GM19043 (cell line): ENCODE data around the gene MAB21L3.
"Not testable (repeated sequence)": the region's sequence is repeated elsewhere in the genome, so short reads cannot be mapped to it uniquely, and the experiment has no call there.

Experiments
- ATAC-seq: cut with Tn5 transposase; IDR thresholded peaks from one replicate; pipeline ENCODE4 v1.9.1; 2021; ENCODE audit warnings: low read depth; ENCODE audit not compliant: unreplicated experiment

Gene MAB21L3

DNA sequence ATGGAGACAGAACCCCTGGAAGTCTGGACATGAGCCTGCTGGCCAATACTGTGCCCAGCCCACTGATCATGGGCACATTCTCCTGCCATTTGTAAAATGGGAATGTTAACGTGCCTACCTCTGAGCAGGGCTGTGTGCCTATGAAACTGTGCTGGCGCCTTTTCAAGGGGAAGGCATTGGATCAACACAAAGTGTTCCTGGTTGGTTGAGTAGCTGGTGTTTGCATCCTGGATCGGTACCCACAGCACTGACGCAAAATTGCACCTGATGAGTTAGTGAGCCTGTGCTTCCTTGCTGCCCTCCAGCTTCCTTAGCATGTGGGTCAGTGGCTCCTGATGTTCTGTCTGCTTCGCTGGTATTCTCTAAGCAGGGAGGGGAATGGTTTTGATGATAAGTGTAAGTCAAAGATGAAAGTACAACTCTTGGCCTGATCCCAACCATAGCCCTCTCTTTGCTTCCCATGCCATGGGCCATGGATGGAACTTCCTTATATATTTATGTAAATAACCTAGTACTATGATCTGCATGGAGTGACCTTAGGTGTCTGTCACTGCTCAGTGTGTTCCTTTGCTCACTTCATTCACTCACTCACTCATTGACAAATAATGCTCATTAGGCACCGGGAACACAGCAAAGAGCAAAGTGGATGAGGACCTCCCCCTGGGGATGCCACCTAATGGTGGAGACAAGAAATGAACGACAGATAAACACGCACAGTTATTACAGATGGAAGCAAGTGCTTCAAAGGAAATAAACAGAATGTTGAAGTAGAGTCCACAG, 22.7 kb downstream of the MAB21L3 start:
- ATAC-seq = no peak

DNA sequence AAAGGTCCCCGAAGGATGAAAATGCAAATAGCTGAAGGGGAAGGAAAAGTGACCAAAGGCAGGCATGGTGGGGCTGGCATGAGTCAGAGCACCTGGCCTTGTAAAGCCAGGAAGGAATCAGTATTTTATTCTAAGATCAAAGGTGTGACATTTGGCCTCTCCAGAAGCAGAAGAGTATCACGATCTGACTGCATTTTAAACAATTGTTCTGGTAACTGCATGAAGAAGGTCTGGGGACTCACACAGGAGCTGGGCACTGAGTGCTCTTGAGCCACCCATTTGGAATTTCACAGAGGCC, 23.2 kb downstream of the MAB21L3 start:
- ATAC-seq = no peak

GRCh38 chr1:116138277-116138792, 27.1 kb downstream of the MAB21L3 start:
- no peak for ATAC-seq

- no peak for ATAC-seq
These were observed 28.5 kb downstream of the MAB21L3 start for GRCh38 chr1:116139592-116140134.

GRCh38 chr1:116144151-116144550, 33.0 kb downstream of the MAB21L3 start:
- no peak for ATAC-seq

GRCh38 chr1:116146447-116147113, 35.4 kb downstream of the MAB21L3 start:
- not testable (repeated sequence) for ATAC-seq

DNA sequence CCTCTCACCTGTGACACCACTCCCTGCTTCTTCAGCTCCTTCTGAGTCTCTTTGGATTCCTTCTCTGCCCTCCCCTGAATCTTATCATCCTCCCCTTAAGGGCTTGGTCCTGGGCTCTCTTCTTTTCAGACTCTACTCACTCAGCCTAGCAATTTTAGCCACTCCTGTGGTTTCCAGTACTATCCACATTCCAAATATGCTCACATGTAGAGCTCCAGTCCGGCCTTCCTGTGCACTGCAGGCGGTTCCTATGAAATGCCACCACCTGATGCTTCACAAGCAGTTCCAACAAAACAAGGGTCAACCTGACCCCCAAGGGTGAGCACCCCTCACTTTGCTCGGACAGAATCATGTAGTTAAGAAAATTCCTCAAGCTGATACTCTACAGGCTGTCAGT, 35.9 kb downstream of the MAB21L3 start:
- ATAC-seq = no peak

DNA sequence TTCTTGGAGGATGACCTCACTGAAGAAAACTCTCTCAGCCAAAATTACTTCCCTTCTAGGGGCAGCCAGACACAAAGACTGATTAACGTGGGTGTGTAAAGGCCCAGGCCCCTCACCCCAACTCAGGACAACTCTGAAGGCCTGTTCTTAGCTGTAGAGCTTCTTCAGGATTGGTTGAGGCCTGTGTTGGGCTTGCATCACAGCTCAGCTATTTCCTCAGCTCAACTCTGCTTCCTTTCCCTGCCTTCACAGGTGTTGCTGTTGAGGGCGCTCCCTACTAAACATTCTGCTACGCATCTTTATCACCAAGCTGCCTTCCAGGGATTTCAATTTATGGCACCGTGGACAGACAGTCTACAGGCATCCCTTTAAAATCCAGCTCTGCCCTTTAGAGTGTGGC, 36.8 kb downstream of the MAB21L3 start:
- ATAC-seq = no peak

GRCh38 chr1:116148967-116149366, 37.8 kb downstream of the MAB21L3 start:
- no peak for ATAC-seq

DNA sequence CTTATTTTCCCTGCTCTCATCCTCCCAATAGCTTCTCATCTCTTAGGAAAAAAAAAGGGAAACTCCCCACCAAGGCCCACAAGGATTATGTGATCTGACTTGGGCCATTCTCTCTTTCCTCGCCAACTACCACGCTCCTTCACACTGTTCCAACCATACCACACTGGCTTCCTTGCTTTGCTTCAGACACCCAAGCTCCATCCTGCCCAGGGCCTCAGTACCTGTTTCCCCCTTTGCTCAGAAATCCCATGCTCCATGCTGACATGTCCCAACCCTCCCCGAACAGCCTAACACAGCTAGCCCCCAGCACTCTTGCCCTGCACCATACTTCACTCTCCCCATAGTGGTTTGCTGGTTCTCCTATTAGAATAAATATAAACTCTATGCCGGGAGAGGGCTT, 39.2 kb downstream of the MAB21L3 start:
- ATAC-seq = no peak

GRCh38 chr1:116151739-116152576, 40.8 kb downstream of the MAB21L3 start:
- peak; percentile 96 for ATAC-seq

GRCh38 chr1:116152577-116152943, 41.4 kb downstream of the MAB21L3 start:
- ATAC-seq = no peak

DNA sequence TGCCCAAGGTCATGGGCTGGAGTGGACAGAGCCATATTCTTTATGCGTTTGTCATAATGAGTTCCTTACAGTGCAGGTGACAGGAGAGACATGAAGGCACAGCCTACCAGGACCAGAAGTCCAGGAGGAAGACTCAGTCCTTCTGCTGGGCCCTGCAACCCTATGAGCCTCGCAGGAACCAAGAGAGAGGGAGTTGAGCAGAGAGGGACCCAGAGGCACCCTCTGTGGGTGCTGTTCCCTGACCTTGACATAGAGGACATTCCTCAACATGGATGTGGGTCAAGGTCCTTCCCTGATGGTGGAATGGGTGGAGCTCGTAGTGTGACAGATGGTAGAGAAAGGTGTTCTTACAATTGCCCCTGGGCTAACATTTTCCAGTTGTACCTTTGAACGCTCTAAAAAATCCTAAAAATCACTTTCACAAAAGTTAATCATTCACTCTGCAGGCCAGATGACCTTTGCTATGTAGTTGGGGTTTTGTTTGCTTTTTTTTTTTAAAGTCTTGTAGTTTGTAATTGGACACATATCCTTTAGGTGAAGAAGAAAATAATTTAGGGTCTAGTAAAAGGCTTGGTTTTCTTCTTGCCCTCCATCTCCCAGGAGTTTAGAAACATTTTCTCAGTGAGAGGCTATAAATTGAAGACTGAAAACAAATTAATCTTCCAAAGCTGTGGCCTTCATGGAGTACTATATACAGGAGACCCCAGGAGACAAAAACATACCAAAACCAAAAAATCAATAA, 41.9 kb downstream of the MAB21L3 start:
- ATAC-seq = no peak

DNA sequence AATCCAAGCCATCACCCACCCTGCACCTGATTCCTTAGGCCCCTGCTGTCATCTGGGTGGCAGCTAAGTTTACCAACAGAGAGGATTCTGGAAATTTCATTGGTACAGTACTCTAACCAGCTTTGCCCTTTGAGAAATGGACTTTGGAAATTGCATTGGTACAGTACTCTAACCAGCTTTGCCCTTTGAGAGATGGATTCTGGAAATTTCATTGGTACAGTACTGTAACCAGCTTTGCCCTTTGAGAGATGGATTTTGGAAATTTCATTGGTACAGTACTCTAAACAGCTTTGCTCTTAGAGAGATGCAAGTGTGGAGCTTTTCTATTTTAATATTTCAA, 42.5 kb downstream of the MAB21L3 start:
- no peak for ATAC-seq

GRCh38 chr1:116154536-116154935, 43.3 kb downstream of the MAB21L3 start:
- ATAC-seq = no peak

GRCh38 chr1:116157096-116157495, 45.9 kb downstream of the MAB21L3 start:
- ATAC-seq = no peak

DNA sequence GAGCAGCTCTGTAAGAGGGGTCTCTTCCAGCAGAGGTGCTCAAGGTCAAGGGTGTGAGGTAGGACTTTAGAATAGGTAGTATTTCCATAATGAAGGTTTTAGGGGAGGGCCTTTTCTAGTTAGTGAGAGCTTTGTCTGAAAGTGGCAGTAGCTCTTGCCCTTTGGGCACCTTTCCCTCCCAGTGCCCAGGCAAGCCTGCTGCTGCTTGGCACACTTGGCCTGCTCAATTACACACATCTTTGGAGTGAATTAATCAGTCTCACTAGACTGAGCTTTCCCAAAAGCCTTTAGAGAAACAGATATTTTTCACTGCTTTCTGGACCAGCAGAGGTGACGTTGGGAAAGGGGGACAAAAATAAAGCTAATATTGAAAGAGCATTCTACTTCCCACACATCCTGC, 48.0 kb downstream of the MAB21L3 start:
- no peak for ATAC-seq

DNA sequence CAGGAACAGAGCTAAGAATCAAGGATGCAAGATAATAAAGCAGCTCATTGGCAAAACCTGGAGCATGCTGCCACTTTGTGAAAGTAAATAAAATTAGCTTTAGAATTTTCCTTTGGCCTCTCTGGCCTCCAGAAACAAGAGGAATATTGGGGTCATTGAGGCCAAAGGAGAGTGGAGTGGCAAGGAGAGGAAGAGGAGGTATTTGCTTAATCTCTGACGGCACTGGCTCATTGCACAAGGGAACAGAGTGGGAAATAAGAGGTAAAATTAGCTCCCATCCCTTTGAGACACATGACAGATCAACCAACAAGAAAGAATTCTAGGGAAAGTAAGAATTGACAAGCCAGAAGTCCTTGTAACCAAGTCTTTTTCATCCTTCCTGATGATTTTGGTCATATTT, 48.4 kb downstream of the MAB21L3 start:
- ATAC-seq = no peak

DNA sequence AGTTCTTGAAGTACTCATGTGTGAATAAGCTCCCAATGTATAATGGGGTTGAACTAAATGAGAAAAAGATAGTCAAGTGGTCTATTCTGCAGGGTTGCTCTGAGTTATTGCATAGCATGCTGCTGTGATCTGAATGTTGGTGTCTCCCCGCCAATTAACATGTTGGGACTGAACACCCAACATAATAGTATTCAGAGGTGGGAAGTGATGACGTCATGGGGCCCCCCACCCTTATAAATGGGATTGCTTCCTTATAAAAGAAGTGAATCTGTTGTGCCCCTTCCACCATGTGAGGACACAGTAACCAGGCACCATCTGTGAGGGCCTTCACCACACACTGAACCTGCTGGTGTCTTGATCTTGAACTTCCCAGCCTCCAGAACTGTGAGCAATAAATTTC, 50.2 kb downstream of the MAB21L3 start:
- no peak for ATAC-seq

- ATAC-seq = no peak
These were observed 50.7 kb downstream of the MAB21L3 start for GRCh38 chr1:116161877-116162390.
